ENCODE results near the gene UNC93A.
A peak's percentile ranks its signal among the peaks of the same experiment; 100 is the strongest.

UNC93A gene

DNA sequence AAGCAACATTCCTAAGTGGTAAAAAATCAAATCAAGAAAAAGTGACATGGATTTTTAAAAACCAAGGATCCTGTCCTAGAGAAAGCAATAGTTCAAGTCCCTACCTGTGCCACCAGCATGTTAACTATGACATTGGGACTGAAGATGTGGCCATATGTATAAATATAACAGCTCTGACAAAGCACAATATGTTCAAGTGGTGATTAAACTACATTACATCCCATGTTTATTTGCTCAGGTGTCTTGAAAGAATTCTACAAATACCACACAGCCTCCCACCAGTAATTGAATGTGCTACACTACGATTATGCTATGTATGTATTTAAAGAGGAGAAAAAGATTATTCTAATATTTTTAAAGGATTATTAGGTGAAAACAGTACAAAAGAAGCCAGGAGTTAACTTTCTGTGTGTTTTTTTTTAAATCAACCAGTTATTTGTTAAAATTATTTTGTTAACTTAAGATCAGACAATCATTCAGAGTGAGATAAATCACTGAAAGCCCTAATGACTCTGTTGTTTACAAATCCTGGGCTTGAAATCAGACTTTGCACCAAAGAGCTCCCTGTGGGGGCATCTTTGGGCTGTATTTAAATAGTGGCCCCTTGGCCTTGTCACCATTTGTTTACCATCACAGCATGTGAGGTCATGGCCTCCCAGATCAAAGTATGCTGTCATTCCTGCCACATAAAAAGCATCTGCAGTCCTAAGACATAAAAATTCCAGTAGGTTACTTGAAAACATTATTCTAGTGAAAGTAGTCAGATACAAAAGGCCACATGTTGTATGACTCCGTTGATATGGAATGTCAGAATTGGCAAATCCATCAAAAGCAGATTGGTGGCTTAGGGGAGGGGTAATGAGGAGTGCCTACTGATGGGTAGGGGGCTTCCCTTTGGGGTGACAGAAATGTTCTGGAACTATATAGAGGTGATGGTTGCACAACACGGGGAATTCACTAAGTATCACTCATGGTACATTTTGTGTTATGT, 50.8 kb downstream of the UNC93A start:
- no peaks in the 10 kb centered on the region for H3K27me3 ChIP-seq
- no peak overlapping the region for H3K4me3 ChIP-seq
- H3K4me2 ChIP-seq, result no peak overlapping the region
- H3K9me3 ChIP-seq, result no peaks in the 10 kb centered on the region; the same call in 1 of the 2 replicates
- H3K4me1 ChIP-seq, result peaks cover 55% of the 10 kb centered on the region
- H3K36me3 ChIP-seq, result no peaks in the 10 kb centered on the region
- no peaks in the 10 kb centered on the region for H4K20me1 ChIP-seq
- TF ChIP-seq Cebpa-rat (IDR thresholded peaks at IDR 0.05), result no peak
- no peak overlapping the region for H3K27ac ChIP-seq
- H3K9ac ChIP-seq, result no peak overlapping the region

DNA sequence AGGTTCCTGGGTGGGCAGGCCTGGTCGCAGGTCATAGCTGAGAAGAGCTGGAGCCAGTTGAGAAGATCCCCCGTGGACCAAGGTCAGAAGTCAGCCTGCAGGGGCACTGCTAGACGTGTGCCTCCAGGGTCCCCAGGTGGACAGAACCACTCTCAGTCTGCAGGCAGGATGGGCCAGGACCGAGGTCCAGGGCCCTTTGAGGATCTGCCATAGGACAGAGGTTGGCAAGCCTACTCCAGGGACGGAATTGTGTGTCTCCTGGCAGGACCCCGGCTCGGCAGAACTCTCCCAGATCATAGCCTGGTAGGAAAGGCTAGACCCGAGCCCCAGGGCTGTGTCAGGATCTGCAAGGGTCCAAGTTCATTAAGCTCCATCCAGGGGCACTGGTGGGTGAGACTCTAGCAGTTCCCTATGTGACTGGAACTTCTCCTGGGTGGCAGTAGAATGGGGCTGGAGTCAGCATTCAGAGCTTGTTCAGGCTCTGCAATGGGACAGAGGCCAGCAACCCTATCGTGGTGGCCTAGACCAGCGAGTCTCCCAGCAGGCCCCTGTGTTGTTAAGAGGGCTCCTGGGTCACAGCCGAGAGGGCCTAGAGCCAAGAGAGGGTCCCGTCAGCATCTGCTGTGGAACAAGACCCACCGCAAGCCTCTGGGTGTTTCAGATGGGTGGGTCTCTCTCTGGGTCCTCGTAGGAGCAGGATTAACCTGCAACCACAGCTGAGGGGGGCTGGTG, 51.9 kb downstream of the UNC93A start:
- TF ChIP-seq Cebpa-rat (IDR thresholded peaks at IDR 0.05), result no peak
- peak overlapping the region; percentile 8 for H3K4me2 ChIP-seq

DNA sequence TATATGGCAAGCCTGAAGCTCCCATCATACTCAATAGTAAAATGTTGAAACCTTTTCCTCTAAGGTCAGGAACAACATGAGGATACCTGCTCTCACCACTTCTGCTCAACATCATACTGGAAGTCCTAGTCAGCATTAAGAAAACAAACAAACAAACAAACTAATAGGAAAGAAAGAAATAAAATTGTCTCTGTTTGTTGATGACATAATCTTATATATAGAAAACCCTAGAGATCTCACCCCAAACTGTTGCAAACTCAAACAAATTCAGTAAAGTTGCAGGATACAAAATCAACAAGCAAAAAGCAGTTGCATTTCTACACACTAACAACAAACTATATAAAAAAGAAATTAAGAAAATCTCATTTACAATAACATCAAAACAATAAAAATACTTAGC, 54.2 kb downstream of the UNC93A start:
- Histone ChIP-seq H3K4me3 (no peak overlapping the region), H3K4me1 (peaks cover 55% of the 10 kb centered on the region), H3K27ac (no peak overlapping the region), H3K27me3 (peaks cover 16% of the 10 kb centered on the region), H3K9ac (no peak overlapping the region), H4K20me1 (peaks cover 6% of the 10 kb centered on the region; the same call in 1 of the 2 replicates), H3K4me2 (no peak overlapping the region), H3K36me3 (no peaks in the 10 kb centered on the region), H3K9me3 (no peaks in the 10 kb centered on the region; the same call in 1 of the 2 replicates)
- TF ChIP-seq Cebpa-rat (IDR thresholded peaks at IDR 0.05), result no peak

More for the DNA sequence above, 51.9 kb downstream of the UNC93A start:
- Histone ChIP-seq H3K9ac (no peak overlapping the region), H3K27me3 (0 out of 2 replicates have a peak, but pooled peaks cover 4% of the 10 kb centered on the region), H3K4me3 (no peak overlapping the region), H4K20me1 (peaks cover 6% of the 10 kb centered on the region; the same call in 1 of the 2 replicates), H3K36me3 (no peaks in the 10 kb centered on the region), H3K27ac (no peak overlapping the region), H3K4me1 (peaks cover 55% of the 10 kb centered on the region), H3K9me3 (no peaks in the 10 kb centered on the region; the same call in 1 of the 2 replicates)

DNA sequence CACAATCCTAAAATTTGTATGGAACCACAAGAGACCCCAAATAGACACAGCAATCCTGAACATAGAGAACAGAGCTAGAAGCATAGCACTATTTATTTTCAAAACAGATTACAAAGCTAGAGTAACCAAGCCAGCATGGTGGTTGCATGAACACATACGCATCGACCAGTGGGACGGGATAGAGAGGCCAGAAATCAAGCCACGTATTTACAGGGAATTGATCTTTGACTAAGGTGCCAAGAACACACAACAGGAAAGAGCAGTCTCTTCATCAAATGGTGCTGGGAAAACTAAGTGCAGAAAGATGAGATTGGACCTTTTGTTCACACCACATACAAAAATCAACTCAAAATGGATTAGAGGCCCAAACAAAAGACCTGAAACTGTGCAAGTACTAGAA, 54.8 kb downstream of the UNC93A start:
- no peaks in the 10 kb centered on the region for H3K36me3 ChIP-seq
- H3K9me3 ChIP-seq, result no peaks in the 10 kb centered on the region; the same call in 1 of the 2 replicates
- no peak overlapping the region for H3K4me2 ChIP-seq
- no peak overlapping the region for H3K27ac ChIP-seq
- no peak overlapping the region for H3K4me3 ChIP-seq
- H3K4me1 ChIP-seq, result peaks cover 57% of the 10 kb centered on the region
- no peak overlapping the region for H3K9ac ChIP-seq
- no peak for TF ChIP-seq Cebpa-rat (IDR thresholded peaks at IDR 0.05)
- peaks cover 6% of the 10 kb centered on the region; the same call in 1 of the 2 replicates for H4K20me1 ChIP-seq
- H3K27me3 ChIP-seq, result peaks cover 23% of the 10 kb centered on the region

DNA sequence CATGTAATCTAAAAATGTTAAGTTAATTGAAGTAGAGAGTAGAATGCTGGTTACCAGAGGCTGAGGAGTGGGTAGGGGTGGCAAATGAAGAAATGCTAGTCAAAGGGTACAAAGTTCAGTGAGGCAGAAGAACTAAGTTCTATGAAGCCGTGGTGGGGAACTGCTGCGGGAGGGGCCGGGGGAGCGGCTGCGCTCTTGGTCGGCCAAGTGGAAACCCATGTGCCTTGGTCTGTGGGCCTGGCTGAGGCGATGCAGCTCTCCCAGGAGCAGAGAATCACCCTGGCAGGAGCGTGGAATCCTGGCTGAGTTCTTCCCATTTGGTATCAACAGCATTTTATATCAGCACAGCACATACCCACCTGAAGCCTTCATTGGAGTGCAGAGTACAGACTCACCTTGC, 56.1 kb downstream of the UNC93A start:
- H3K36me3 ChIP-seq, result no peaks in the 10 kb centered on the region
- peaks cover 23% of the 10 kb centered on the region for H3K27me3 ChIP-seq
- no peak overlapping the region for H3K4me3 ChIP-seq
- no peak overlapping the region for H3K9ac ChIP-seq
- peaks cover 66% of the 10 kb centered on the region for H3K4me1 ChIP-seq
- peaks cover 6% of the 10 kb centered on the region; the same call in 1 of the 2 replicates for H4K20me1 ChIP-seq
- peak overlapping the region; percentile 56 for H3K4me2 ChIP-seq
- no peak overlapping the region for H3K27ac ChIP-seq
- no peak for TF ChIP-seq Cebpa-rat (IDR thresholded peaks at IDR 0.05)
- no peaks in the 10 kb centered on the region for H3K9me3 ChIP-seq

DNA sequence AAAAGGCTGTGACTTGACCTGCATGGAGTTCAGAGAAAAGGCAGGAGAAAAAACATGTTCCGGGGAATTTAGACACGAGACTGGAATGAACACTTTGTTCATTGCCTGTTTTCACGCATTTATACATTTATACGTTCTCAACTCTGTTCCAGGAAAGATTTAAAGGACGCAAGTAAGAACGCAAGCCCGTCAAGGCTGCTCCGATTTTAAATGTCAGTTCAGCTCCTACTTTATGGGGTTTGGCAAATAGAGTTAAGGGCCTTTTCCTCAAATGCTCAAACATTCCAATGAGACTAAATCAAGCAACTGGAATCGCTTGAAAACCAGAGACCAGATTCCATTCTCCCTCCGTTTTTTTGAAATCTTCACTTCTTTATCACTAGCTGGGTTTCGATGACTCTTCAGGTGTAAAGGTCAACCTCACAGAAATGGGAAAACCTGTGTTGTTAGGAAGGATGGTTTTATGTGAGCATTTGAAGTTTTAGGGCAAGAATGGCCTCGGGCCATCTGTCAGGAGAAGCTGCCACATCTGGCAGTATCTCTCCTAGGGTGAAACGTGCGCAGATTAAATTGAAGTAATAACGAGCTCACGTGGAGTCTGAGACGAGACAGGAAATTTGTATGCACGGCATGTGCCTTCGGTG, 58.6 kb downstream of the UNC93A start:
- Histone ChIP-seq H4K20me1 (peaks cover 6% of the 10 kb centered on the region; the same call in 1 of the 2 replicates), H3K9ac (no peak overlapping the region), H3K4me2 (peak overlapping the region; percentile 97), H3K36me3 (no peaks in the 10 kb centered on the region; the same call in 1 of the 2 replicates), H3K9me3 (peaks cover 15% of the 10 kb centered on the region), H3K4me3 (peak overlapping the region; percentile 66; the same call in 1 of the 2 replicates), H3K4me1 (peaks cover 55% of the 10 kb centered on the region), H3K27me3 (peaks cover 23% of the 10 kb centered on the region), H3K27ac (no peak overlapping the region)
- TF ChIP-seq Cebpa-rat (IDR thresholded peaks at IDR 0.05), result no peak

DNA sequence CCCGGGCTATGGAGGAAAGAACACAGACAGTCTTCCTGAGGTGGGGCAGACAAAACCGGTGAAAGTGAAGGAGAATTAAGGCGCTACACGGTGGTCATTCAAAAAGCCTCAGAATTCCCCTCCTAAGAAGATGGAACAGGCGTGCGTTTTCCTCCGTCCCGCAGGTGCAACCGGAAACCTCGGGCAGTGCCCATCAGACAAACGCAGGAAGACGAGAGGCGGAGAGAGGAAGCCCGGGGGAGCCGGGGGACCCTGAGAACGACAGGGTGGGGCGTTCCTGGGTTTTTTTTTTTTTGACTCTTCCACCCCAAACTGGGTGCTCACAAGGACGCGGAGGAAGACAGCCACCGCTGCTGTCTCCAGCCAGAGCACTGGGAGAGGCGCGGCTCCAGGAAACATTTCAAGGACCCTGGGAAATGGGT, 59.2 kb downstream of the UNC93A start:
- Histone ChIP-seq H3K27me3 (peaks cover 23% of the 10 kb centered on the region), H3K27ac (no peak overlapping the region), H3K4me2 (peak overlapping the region; percentile 97), H3K4me1 (peaks cover 55% of the 10 kb centered on the region), H3K36me3 (no peaks in the 10 kb centered on the region; the same call in 1 of the 2 replicates), H3K9ac (no peak overlapping the region), H4K20me1 (peaks cover 6% of the 10 kb centered on the region; the same call in 1 of the 2 replicates), H3K4me3 (peak overlapping the region; percentile 66), H3K9me3 (peaks cover 15% of the 10 kb centered on the region)
- no peak for TF ChIP-seq Cebpa-rat (IDR thresholded peaks at IDR 0.05)

DNA sequence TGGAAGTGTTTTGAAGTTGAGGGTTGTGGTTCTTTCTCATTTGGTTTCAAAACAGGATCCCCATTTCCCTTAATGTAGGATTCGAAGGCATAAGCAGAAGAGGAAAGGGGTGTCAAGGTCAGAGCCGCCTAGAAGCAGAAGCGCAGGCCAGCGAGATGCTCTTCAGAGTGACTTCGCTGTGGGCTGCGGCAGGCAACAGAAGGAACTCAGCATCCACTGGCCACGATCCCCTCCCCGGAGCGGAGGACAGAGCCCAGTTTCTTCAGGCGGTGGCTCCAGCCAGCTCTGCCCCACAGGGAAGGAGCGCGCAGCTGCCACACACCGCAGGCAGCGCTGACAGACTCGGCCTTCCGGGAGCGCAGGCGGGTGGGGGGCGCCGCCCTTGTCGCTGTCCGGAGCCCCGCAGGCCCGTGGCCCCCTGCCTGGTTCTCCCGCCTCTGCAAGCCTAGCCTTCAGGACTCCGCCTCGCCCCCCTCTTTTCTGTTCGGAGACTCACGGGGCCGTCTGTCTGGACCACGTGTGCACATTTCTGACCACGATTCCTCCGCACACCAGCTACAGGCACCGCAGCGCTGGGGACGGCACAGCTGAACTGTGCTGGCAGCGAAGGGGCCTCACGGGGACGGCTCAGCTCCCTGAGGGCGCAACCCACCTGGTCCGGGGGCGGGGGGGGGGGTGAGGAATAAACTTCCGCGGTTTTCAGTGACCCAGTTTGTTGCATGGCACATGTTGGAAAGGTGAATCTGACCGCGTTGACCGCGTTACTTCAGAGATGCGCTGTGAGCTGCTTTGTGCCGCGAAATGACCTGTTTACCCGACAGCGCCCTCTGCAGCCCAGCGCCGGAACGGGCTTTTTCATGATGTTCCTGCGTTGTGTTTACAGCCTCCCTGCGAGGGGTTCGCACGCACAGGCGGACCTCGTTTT, 59.9 kb downstream of the UNC93A start:
- H3K27ac ChIP-seq, result peak overlapping the region; percentile 69
- TF ChIP-seq Cebpa-rat (IDR thresholded peaks at IDR 0.05), result no peak
- H3K9me3 ChIP-seq, result peaks cover 15% of the 10 kb centered on the region
- H3K4me1 ChIP-seq, result peaks cover 55% of the 10 kb centered on the region
- H3K4me3 ChIP-seq, result peak overlapping the region; percentile 66
- peak overlapping the region; percentile 64 for H3K9ac ChIP-seq
- peaks cover 6% of the 10 kb centered on the region; the same call in 1 of the 2 replicates for H4K20me1 ChIP-seq
- H3K4me2 ChIP-seq, result peak overlapping the region; percentile 97
- H3K36me3 ChIP-seq, result no peaks in the 10 kb centered on the region; the same call in 1 of the 2 replicates
- peaks cover 23% of the 10 kb centered on the region for H3K27me3 ChIP-seq

Measured in BLaER1 (cell line).